ENCODE results near the gene UNK. TPM values are rescaled to one million over a fixed set of nuclear protein-coding genes. Genes with fewer than 3 reads are reported as not detected.

The UNK gene
- total RNA-seq, 1 experiment from 2014 or later, result 19.6 TPM

DNA sequence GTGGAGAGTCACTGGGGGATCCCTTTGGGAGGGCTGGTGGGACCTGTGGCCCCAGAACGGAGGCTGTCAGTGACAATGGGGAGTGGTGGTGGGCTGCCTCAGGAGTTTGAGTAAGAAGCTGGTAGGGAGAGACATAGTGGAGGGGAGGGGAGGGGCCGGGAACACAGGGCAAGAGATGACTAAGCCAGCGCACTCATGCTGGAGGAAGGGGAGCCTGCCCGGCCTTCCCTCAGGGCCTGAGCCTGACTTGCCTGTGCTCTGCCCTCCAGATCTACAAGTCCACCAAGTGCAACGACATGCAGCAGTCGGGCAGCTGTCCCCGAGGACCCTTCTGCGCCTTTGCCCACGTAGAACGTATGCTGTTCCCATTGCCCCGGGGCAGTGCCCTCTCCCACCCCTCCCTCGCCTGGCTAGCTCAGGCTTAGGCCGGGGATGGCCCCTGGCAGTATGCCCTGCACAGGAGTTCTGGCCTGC, 30.3 kb downstream of the UNK start:
- in situ Hi-C loops (cut with HindIII; ENCODE audit: low sequenced_read_pairs), result no loop called here
- DNase-seq (ENCODE audit: low spot score), result no peak

GRCh38 chr17:75815399-75815798, 30.8 kb downstream of the UNK start:
- no peak for DNase-seq (ENCODE audit: low spot score)
- in situ Hi-C loops (cut with HindIII; ENCODE audit: low sequenced_read_pairs), result no loop called here

- DNase-seq (ENCODE audit: low spot score), result no peak
- in situ Hi-C loops (cut with HindIII; ENCODE audit: low sequenced_read_pairs), result no loop called here
These were observed 32.1 kb downstream of the UNK start for GRCh38 chr17:75816693-75817092.

DNA sequence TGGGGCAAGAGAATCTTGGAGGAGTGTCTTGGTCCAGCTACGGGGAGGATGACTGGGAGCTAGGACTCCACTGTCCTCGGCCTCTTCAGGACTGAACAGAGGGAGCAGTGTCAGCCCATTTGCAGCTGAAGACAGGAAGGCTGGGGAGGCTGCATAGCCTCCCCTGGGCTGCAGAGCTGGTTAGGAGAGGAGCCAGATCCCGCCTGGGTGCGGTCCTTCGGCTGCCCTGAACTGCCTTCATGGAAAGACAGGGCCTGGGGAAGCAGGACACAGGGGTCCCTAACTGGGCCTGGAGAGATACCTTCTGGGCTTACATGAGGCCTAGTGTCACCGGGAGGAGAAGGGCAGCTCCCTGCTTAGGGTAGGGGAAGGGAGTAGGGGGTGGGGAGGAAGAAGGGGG, 33.0 kb downstream of the UNK start:
- in situ Hi-C loops (cut with HindIII; ENCODE audit: low sequenced_read_pairs), result no loop called here
- DNase-seq (ENCODE audit: low spot score), result no peak

DNA sequence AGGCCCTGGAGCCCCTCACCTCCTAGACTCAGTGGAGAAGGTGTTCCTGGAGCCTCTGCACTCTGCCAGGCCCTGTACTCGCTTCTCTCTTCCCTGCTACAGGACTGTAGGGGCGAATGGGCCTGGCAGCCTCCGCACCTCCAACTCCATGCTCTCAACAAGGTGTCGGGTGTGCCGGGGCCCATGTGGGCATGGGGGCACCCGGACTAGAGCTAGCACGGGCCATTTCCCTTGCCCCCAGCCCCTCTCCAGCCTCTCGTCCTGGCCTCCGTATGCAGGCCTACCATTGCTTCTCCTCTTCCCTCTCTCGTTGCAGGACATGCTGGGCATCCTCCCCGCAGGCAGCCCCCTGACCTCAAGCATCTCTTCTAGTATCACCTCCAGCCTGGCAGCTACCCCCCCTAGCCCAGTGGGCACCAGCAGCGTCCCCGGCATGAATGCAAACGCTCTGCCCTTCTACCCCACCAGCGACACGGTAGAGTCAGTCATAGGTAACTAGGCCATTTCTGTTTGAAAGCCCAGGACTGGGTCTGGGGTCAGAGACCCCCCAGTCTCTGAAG, 33.8 kb downstream of the UNK start:
- in situ Hi-C loops (cut with HindIII; ENCODE audit: low sequenced_read_pairs), result no loop called here
- DNase-seq (ENCODE audit: low spot score), result no peak

- DNase-seq (ENCODE audit: low spot score), result no peak
These were observed 34.5 kb downstream of the UNK start for GRCh38 chr17:75819116-75819515.

DNA sequence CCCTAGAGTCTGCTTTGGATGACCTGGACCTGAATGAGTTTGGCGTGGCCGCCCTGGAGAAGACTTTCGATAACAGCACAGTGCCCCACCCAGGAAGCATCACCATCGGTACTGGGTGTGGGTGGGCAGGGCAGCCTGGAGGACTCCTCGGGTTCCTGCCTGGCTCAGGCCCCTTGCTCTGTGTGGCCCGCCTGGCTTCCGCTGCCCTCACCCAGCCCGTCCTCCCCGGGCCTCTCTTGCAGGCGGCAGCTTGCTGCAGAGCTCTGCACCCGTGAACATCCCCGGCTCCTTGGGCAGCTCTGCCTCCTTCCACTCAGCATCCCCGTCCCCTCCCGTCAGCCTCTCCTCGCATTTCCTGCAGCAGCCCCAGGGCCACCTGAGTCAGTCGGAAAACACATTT, 35.1 kb downstream of the UNK start:
- in situ Hi-C loops (cut with HindIII; ENCODE audit: low sequenced_read_pairs), result no loop called here
- no peak for DNase-seq (ENCODE audit: low spot score)

More at GRCh38 chr17:75819116-75819515, 34.5 kb downstream of the UNK start:
- in situ Hi-C loops (cut with HindIII; ENCODE audit: low sequenced_read_pairs), result no loop called here

GRCh38 chr17:75820094-75821080, 35.8 kb downstream of the UNK start:
- no peak for DNase-seq (ENCODE audit: low spot score)
- in situ Hi-C loops (cut with HindIII; ENCODE audit: low sequenced_read_pairs), result no loop called here

DNA sequence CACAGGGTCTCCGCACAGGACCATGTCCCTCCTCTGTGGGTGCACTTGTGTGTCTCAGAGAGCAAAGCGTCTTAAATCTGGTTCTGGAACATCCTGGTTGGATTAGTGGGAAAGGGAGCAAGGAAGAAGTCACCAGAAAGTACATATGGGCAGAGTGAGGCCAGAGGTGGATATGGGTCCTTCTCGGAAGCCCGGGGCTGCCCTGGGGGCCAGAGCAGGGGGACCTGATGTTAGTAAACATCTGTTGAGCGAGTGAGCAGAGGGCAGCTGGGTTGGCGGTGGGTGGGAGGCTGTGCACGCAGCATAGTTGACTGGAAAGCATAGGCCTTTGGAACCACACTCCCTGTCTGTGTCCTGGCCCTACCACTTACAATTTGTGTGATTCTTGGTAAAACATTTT, 36.9 kb downstream of the UNK start:
- in situ Hi-C loops (cut with HindIII; ENCODE audit: low sequenced_read_pairs), result no loop called here
- DNase-seq (ENCODE audit: low spot score), result no peak

DNA sequence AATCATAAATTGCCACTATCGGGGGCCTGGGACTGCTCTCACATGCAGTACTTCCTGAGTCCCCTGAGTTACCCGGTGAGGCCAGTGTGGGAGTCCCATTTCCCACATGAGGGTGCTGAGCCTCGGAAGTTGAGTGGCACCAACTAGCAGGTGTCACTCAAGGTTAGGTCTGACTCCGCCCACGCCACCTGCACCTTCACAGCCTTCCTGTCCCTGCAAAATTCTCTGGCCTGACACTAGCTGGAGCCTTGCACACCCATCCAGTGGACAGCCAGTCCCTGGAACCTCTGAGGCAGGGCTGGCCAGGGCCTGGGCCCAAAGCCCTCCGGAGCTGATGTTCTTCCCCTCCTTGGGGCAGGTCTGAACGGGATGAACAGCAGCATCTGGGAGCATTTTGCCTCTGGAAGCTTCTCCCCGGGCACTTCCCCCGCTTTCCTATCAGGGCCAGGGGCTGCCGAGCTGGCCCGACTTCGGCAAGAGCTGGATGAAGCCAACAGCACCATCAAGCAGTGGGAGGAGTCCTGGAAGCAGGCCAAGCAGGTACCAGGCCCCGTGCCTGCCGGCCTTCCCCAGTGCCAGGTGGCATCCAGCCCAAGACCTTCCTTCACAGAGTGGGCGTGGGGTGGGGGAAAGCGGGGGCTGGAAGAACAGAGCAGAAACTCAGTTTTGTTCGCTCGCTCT, 37.7 kb downstream of the UNK start:
- peak; percentile 48 for DNase-seq (ENCODE audit: low spot score)
- in situ Hi-C loops (cut with HindIII; ENCODE audit: low sequenced_read_pairs), result no loop called here

DNA sequence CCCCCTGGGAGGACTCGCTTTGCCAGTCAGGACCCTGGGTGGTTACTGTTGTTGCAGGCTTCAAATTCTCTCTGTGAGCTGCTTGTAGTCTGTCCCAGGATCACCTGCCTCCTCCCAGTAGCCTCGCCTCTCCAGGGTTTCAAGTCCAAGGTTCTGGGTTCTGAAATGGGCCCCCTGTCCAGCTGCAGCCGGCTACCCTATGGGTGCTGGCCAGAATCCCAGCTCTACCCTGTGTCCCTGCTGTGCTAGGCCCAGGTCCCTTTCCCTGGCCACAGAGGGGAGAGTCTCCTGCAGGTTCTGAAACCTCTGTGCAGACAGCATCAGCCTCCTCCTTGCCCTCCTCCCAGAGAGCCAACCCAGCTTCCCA, 38.2 kb downstream of the UNK start:
- DNase-seq (ENCODE audit: low spot score), result no peak
- in situ Hi-C loops (cut with HindIII; ENCODE audit: low sequenced_read_pairs), result no loop called here

DNA sequence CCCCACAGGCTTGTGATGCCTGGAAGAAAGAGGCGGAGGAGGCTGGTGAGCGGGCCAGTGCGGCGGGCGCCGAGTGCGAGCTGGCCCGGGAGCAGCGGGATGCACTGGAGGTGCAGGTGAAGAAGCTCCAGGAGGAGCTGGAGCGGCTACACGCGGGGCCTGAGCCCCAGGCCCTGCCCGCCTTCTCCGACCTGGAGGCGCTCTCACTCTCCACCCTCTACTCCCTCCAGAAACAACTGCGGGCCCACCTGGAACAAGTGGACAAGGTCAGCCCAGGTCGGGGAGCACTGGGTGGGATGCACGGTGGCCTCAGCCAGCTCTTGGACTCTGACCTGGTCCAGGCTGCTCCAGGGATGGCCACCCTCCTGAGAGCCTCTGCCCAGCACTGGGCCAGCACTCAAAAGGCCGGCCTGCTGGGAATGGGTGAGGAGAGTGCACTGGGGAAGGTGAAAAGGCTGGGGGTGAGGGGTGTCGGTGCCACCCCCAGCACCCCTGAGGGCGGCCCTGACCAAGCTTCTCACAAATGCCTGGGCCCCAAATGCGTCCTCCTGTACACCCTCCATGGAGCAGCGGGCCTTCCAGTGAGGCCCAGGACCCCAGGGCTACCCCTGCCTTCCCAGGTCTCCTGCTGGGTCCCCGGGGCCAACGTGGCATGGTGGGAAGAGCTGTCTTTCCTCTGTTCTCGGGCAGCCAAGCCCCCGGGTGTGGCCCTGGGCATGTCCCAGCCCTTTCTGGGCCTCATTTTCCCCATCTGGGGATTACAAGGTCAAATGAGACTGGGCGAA, 38.8 kb downstream of the UNK start:
- no peak for DNase-seq (ENCODE audit: low spot score)
- in situ Hi-C loops (cut with HindIII; ENCODE audit: low sequenced_read_pairs), result no loop called here

- in situ Hi-C loops (cut with HindIII; ENCODE audit: low sequenced_read_pairs), result no loop called here
- DNase-seq (ENCODE audit: low spot score), result peak; percentile 78
These were observed 39.5 kb downstream of the UNK start for GRCh38 chr17:75824050-75824552.

DNA sequence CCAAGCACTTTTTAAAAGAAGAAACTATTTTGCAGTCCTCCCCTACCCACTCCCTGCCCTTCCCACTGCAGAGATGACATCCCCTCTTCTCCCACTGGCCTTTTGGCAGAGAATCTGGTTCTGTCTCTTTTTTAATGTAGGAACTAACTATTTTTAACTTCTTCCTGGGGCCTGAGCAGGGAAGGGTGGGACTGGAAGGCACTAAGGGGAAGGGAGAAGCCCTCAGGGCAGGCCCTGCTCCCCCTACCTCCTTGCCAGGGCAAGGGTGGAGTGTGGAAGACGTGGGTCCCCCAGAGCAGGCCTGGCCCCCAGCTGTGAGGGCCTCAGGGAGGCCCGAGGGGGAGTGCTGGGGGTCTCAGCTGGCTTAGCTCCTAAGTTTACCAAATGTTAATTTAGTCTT, 40.1 kb downstream of the UNK start:
- no peak for DNase-seq (ENCODE audit: low spot score)
- in situ Hi-C loops (cut with HindIII; ENCODE audit: low sequenced_read_pairs), result no loop called here

GRCh38 chr17:75825149-75825552, 40.5 kb downstream of the UNK start:
- in situ Hi-C loops (cut with HindIII; ENCODE audit: low sequenced_read_pairs), result no loop called here
- no peak for DNase-seq (ENCODE audit: low spot score)

GRCh38 chr17:75825748-75826370, 41.3 kb downstream of the UNK start:
- in situ Hi-C loops (cut with HindIII; ENCODE audit: low sequenced_read_pairs), result no loop called here
- no peak for DNase-seq (ENCODE audit: low spot score)

GRCh38 chr17:75826561-75827307, 42.1 kb downstream of the UNK start:
- in situ Hi-C loops (cut with HindIII; ENCODE audit: low sequenced_read_pairs), result no loop called here
- no peak for DNase-seq (ENCODE audit: low spot score)

Measured in G401 (cell line).